ENCODE results near the gene PLD4.

- TF ChIP-seq POLR2A (IDR thresholded peaks at IDR 0.05; ENCODE audit: low read length) = no peak
- TF ChIP-seq GATA1 (IDR thresholded peaks at IDR 0.05; ENCODE audit: low read depth, low read length) = no peak
Observed at GRCh38 chr14:104938436-104938835, 13.8 kb downstream of the PLD4 start.

Data from erythroblast (primary cell).